ENCODE data around the gene MACROD2.

Gene MACROD2

DNA sequence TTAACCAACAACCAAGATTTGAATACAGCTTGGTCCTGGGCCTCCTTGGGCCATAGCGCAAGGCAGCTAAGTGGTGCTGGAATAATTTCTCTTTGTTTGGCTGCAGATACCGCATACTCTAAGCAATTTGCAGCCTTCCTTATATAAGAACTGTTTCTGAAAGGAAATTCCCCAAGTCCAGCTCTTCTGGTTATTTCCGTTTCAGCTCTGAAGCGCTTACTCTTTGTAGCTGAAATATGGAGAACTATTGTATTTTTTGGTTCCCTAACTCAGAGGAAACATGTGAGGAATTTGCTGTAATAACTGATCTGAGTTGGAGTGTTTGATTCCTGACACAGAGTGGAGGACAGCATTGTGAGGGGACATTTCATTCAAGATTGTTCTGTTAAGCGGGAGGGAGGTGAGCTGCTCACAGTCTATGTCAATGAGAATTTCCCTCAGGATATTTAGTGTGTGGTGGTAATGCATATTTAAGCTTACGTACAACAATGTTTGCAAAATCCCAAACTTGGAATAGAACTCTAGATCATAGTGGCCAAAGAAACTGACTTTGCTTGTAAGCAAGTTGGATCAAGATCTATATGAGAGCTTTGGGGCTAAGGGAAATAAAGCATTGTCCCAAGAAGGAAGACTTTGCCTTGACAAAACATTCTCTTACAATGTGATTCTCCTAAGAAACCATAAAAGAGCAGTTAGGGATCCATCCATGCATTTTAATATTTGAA is 918.7 kb downstream of the MACROD2 start:
- TF ChIP-seq TAF1 (IDR thresholded peaks at IDR 0.05; ENCODE audit: low read depth, low read length) (no peak), POLR2A (IDR thresholded peaks at IDR 0.05; ENCODE audit: low read depth, low read length) (no peak), POU2F2 (IDR thresholded peaks at IDR 0.05; ENCODE audit: low read depth, low read length) (no peak), POLR2AphosphoS5 (IDR thresholded peaks at IDR 0.05; ENCODE audit: low read depth, low read length) (no peak), PAX5 (IDR thresholded peaks at IDR 0.05; ENCODE audit: insufficient read depth, low read length, severe bottlenecking) (no peak), SPI1 (IDR thresholded peaks at IDR 0.05; ENCODE audit: low read depth, low read length) (no peak)
- DNase-seq (ENCODE audit: insufficient read length, low spot score) = no peak
- no peak for FAIRE-seq

- no peak for DNase-seq (ENCODE audit: insufficient read length, low spot score)
- FAIRE-seq = no peak
- TF ChIP-seq POLR2AphosphoS5 (IDR thresholded peaks at IDR 0.05; ENCODE audit: low read depth, low read length) (no peak), SPI1 (IDR thresholded peaks at IDR 0.05; ENCODE audit: low read depth, low read length) (no peak), POLR2A (IDR thresholded peaks at IDR 0.05; ENCODE audit: low read depth, low read length) (no peak), POU2F2 (IDR thresholded peaks at IDR 0.05; ENCODE audit: low read depth, low read length) (no peak), TAF1 (IDR thresholded peaks at IDR 0.05; ENCODE audit: low read depth, low read length) (no peak), PAX5 (IDR thresholded peaks at IDR 0.05; ENCODE audit: insufficient read depth, low read length, severe bottlenecking) (no peak)
These were observed 919.3 kb downstream of the MACROD2 start for GRCh38 chr20:14914633-14915032.

DNA sequence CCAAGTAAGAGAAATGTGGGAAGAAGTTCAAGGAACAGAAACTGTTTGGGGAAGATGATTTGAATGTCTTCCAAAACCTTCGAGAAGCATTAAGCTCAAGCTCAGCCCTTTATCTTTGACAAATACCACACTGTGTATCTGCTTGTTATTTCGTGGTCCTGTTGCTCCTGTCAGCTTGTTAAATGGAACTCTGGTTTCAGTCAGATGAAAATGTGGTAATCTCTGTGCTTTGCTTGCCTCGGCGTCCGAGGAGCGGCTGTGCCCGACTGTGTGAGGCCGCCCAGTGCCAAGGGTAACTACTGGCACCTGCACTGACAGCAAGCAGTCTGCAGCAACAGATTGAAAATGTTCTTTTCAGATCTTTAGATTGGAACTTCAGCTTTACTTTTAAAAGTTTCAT is 920.0 kb downstream of the MACROD2 start:
- DNase-seq (ENCODE audit: insufficient read length, low spot score) (no peak), FAIRE-seq (no peak)

GRCh38 chr20:14916360-14916920 is 921.1 kb downstream of the MACROD2 start:
- FAIRE-seq (no peak), DNase-seq (ENCODE audit: insufficient read length, low spot score) (no peak)
- no peak for TF ChIP-seq POLR2AphosphoS5 (IDR thresholded peaks at IDR 0.05; ENCODE audit: low read depth, low read length)
- TF ChIP-seq SPI1 (IDR thresholded peaks at IDR 0.05; ENCODE audit: low read depth, low read length) = no peak
- TF ChIP-seq POLR2A (IDR thresholded peaks at IDR 0.05; ENCODE audit: low read depth, low read length) = no peak
- no peak for TF ChIP-seq TAF1 (IDR thresholded peaks at IDR 0.05; ENCODE audit: low read depth, low read length)
- TF ChIP-seq PAX5 (IDR thresholded peaks at IDR 0.05; ENCODE audit: insufficient read depth, low read length, severe bottlenecking) = no peak
- TF ChIP-seq POU2F2 (IDR thresholded peaks at IDR 0.05; ENCODE audit: low read depth, low read length) = no peak

More for the DNA sequence above, 920.0 kb downstream of the MACROD2 start:
- TF ChIP-seq PAX5 (IDR thresholded peaks at IDR 0.05; ENCODE audit: insufficient read depth, low read length, severe bottlenecking) (no peak), POLR2A (IDR thresholded peaks at IDR 0.05; ENCODE audit: low read depth, low read length) (no peak), SPI1 (IDR thresholded peaks at IDR 0.05; ENCODE audit: low read depth, low read length) (no peak), POU2F2 (IDR thresholded peaks at IDR 0.05; ENCODE audit: low read depth, low read length) (no peak)

- DNase-seq (ENCODE audit: insufficient read length, low spot score) = no peak
- TF ChIP-seq PAX5 (IDR thresholded peaks at IDR 0.05; ENCODE audit: insufficient read depth, low read length, severe bottlenecking) (no peak), POLR2AphosphoS5 (IDR thresholded peaks at IDR 0.05; ENCODE audit: low read depth, low read length) (no peak), SPI1 (IDR thresholded peaks at IDR 0.05; ENCODE audit: low read depth, low read length) (no peak), POU2F2 (IDR thresholded peaks at IDR 0.05; ENCODE audit: low read depth, low read length) (no peak), POLR2A (IDR thresholded peaks at IDR 0.05; ENCODE audit: low read depth, low read length) (no peak), TAF1 (IDR thresholded peaks at IDR 0.05; ENCODE audit: low read depth, low read length) (no peak)
- no peak for FAIRE-seq
These were observed 923.0 kb downstream of the MACROD2 start for GRCh38 chr20:14918281-14918680.

DNA sequence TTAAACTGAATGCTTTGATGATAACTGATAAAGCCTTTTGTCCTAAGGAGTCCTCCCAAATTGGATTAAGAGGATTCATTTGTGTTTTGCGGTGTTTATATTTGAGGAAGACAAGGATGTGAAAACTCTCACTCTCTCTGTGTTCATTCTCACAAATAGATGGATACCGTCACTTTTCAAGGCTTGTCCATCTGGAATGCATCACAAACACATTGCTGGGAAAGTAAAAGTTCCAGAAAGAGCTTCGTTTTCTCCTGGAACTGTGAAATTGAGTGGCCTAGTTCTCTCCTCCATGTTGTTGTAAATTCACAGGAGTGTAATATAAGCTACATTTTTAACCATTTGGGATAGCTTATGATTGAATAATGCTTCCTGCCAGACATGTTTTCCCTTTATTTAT is 923.7 kb downstream of the MACROD2 start:
- DNase-seq (ENCODE audit: insufficient read length, low spot score) = no peak
- TF ChIP-seq POLR2A (IDR thresholded peaks at IDR 0.05; ENCODE audit: low read depth, low read length) (no peak), TAF1 (IDR thresholded peaks at IDR 0.05; ENCODE audit: low read depth, low read length) (no peak), POU2F2 (IDR thresholded peaks at IDR 0.05; ENCODE audit: low read depth, low read length) (no peak), POLR2AphosphoS5 (IDR thresholded peaks at IDR 0.05; ENCODE audit: low read depth, low read length) (no peak), PAX5 (IDR thresholded peaks at IDR 0.05; ENCODE audit: insufficient read depth, low read length, severe bottlenecking) (no peak), SPI1 (IDR thresholded peaks at IDR 0.05; ENCODE audit: low read depth, low read length) (no peak)
- no peak for FAIRE-seq

DNA sequence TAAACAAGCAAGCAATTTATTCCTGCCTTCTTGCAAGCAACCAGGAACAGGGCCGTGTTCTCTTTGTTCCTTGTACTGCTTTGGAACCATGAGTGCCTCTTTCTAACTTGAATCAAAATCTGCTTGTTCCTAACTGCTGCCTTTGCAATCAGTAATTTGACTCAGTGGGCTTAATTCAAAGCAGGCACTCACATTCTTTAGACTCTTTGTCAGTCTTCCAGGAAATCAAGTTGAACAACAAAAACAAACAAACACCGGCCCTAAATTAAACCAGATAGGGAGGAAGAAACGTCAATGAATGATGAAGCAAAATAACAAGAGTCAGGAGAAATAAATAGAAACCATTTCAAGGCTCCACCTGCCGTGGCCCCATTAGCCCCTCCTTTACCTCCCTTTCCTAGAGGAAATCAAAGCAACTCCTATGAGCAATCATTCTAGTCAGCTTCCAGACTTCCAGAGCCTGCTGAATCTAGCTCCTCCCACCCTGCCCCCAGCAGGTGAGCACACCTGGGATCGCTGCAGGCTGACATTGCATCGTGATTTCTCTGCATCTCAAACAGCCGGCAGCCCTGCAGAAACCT is 924.3 kb downstream of the MACROD2 start:
- DNase-seq (ENCODE audit: insufficient read length, low spot score) (no peak), FAIRE-seq (no peak)
- TF ChIP-seq PAX5 (IDR thresholded peaks at IDR 0.05; ENCODE audit: insufficient read depth, low read length, severe bottlenecking) (no peak), POLR2AphosphoS5 (IDR thresholded peaks at IDR 0.05; ENCODE audit: low read depth, low read length) (no peak), POLR2A (IDR thresholded peaks at IDR 0.05; ENCODE audit: low read depth, low read length) (no peak), POU2F2 (IDR thresholded peaks at IDR 0.05; ENCODE audit: low read depth, low read length) (no peak), TAF1 (IDR thresholded peaks at IDR 0.05; ENCODE audit: low read depth, low read length) (no peak), SPI1 (IDR thresholded peaks at IDR 0.05; ENCODE audit: low read depth, low read length) (no peak)

DNA sequence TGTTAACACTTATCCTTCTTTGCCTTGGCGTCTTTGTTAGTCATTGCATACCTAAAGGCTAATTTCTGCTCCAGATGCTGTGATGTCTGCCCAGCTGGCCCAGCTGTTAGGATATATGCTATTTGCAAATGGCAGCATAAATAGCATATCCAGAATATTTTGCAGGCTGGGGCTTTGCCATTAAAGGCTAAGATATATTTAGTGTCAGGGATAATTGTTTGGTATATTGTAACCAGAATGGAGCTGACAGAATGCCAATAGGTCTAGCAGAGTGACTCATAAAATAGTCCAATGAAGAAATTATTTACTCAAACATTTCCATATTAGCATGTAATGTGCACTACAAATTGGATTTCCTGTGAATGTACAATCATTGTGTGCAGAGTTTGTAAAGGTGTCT is 926.2 kb downstream of the MACROD2 start:
- no peak for FAIRE-seq
- TF ChIP-seq POU2F2 (IDR thresholded peaks at IDR 0.05; ENCODE audit: low read depth, low read length) (no peak), SPI1 (IDR thresholded peaks at IDR 0.05; ENCODE audit: low read depth, low read length) (no peak), POLR2A (IDR thresholded peaks at IDR 0.05; ENCODE audit: low read depth, low read length) (no peak), TAF1 (IDR thresholded peaks at IDR 0.05; ENCODE audit: low read depth, low read length) (no peak), PAX5 (IDR thresholded peaks at IDR 0.05; ENCODE audit: insufficient read depth, low read length, severe bottlenecking) (no peak), POLR2AphosphoS5 (IDR thresholded peaks at IDR 0.05; ENCODE audit: low read depth, low read length) (no peak)
- no peak for DNase-seq (ENCODE audit: insufficient read length, low spot score)

- DNase-seq (ENCODE audit: insufficient read length, low spot score) (no peak), FAIRE-seq (no peak)
- TF ChIP-seq TAF1 (IDR thresholded peaks at IDR 0.05; ENCODE audit: low read depth, low read length) (no peak), POLR2AphosphoS5 (IDR thresholded peaks at IDR 0.05; ENCODE audit: low read depth, low read length) (no peak), SPI1 (IDR thresholded peaks at IDR 0.05; ENCODE audit: low read depth, low read length) (no peak), PAX5 (IDR thresholded peaks at IDR 0.05; ENCODE audit: insufficient read depth, low read length, severe bottlenecking) (no peak), POU2F2 (IDR thresholded peaks at IDR 0.05; ENCODE audit: low read depth, low read length) (no peak), POLR2A (IDR thresholded peaks at IDR 0.05; ENCODE audit: low read depth, low read length) (no peak)
These were observed 927.4 kb downstream of the MACROD2 start for GRCh38 chr20:14922503-14923267.
